GM12878 (cell line): ENCODE data around the gene CDR2. TPM values are rescaled to one million over a fixed set of nuclear protein-coding genes. Genes with fewer than 3 reads are reported as not detected.

Experiments
- BHLHE40 ChIP-seq, 2 experiments: fragments of 450-650 bp in 1 of 2; IDR thresholded peaks; 2 replicates each; pipeline ENCODE4 v1.6.1; 2011 to 2017; ENCODE audit warnings: low read depth in 2 of 2, borderline replicate concordance in 1 of 2, improper control_type of control experiment in 1 of 2, low read length in 1 of 2, mild to moderate bottlenecking in 1 of 2
- JUNB ChIP-seq: IDR thresholded peaks from 2 replicates; pipeline ENCODE4 v1.6.1; 2016; ENCODE audit warnings: antibody characterized with exemption, mild to moderate bottlenecking
- LARP7 ChIP-seq: fragments of 450-650 bp; IDR thresholded peaks from 2 replicates; pipeline ENCODE4 v1.6.1; 2017; ENCODE audit warnings: mild to moderate bottlenecking
- MTA3 ChIP-seq: IDR thresholded peaks from 2 replicates; pipeline ENCODE4 v1.6.1; 2012; ENCODE audit warnings: low read length, inconsistent platforms, borderline replicate concordance
- MYC ChIP-seq: IDR thresholded peaks from 2 replicates; pipeline ENCODE4 v1.6.1; 2011; ENCODE audit warnings: mild to moderate bottlenecking, low read length, moderate library complexity, inconsistent platforms; ENCODE audit not compliant: insufficient read depth, insufficient replicate concordance, insufficient read length, severe bottlenecking
- NR2C1 ChIP-seq: fragments of 450-650 bp; IDR thresholded peaks from 2 replicates; pipeline ENCODE4 v1.6.1; 2017; ENCODE audit warnings: antibody characterized with exemption, mild to moderate bottlenecking, moderate library complexity
- NR2F1 ChIP-seq: fragments of 450-650 bp; conservative IDR thresholded peaks from 2 replicates; pipeline ENCODE4 v1.6.1; 2017; ENCODE audit warnings: mild to moderate bottlenecking
- PAX8 ChIP-seq: fragments of 450-650 bp; IDR thresholded peaks from 2 replicates; pipeline ENCODE4 v1.6.1; 2017; ENCODE audit warnings: mild to moderate bottlenecking, moderate library complexity
- RAD51 ChIP-seq: fragments of 450-650 bp; IDR thresholded peaks from 2 replicates; pipeline ENCODE4 v1.6.1; 2016; ENCODE audit warnings: moderate library complexity, mild to moderate bottlenecking, inconsistent platforms
- RFX5 ChIP-seq: IDR thresholded peaks from 2 replicates; pipeline ENCODE4 v1.6.1; 2011; ENCODE audit warnings: low read depth, low read length, improper control_type of control experiment
- RUNX3 ChIP-seq: IDR thresholded peaks from 2 replicates; pipeline ENCODE4 v1.6.1; 2012; ENCODE audit warnings: low read length, inconsistent platforms
- SP1 ChIP-seq: IDR thresholded peaks from one replicate; pipeline ENCODE4 v1.6.1; 2011; ENCODE audit warnings: low read depth, low read length
- STAT1 ChIP-seq: fragments of 450-650 bp; conservative IDR thresholded peaks from 2 replicates; pipeline ENCODE4 v1.6.1; 2014; ENCODE audit warnings: antibody characterized with exemption, mild to moderate bottlenecking
- SUZ12 ChIP-seq: fragments of 200-600 bp; sonication (generic); IDR thresholded peaks from one replicate; pipeline ENCODE4 v1.6.1; 2018; ENCODE audit warnings: antibody characterized with exemption, mild to moderate bottlenecking; ENCODE audit not compliant: unreplicated experiment
- TBL1XR1 ChIP-seq: IDR thresholded peaks from 2 replicates; pipeline ENCODE4 v1.6.1; 2012; ENCODE audit warnings: low read depth, low read length, improper control_type of control experiment
- TCF12 ChIP-seq: IDR thresholded peaks from 2 replicates; pipeline ENCODE4 v1.6.1; 2011; ENCODE audit warnings: low read depth, mild to moderate bottlenecking, low read length
- TCF7 ChIP-seq: IDR thresholded peaks from 2 replicates; pipeline ENCODE4 v1.6.1; 2014; ENCODE audit warnings: antibody characterized with exemption, borderline replicate concordance
- YBX1 ChIP-seq: fragments of 450-650 bp; IDR thresholded peaks from 2 replicates; pipeline ENCODE4 v1.6.1; 2016; ENCODE audit warnings: antibody characterized with exemption
- YY1 ChIP-seq: IDR thresholded peaks from 2 replicates; pipeline ENCODE4 v1.6.1; 2011; ENCODE audit warnings: low read depth, mild to moderate bottlenecking, low read length
- ZBED1 ChIP-seq: IDR thresholded peaks from 2 replicates; pipeline ENCODE4 v1.6.1; 2016; ENCODE audit warnings: borderline replicate concordance
- ZBTB40 ChIP-seq: fragments of 450-650 bp; IDR thresholded peaks from 2 replicates; pipeline ENCODE4 v1.6.1; 2016; ENCODE audit warnings: mild to moderate bottlenecking, moderate library complexity, borderline replicate concordance
- ZNF24 ChIP-seq: fragments of 450-650 bp; IDR thresholded peaks from 2 replicates; pipeline ENCODE4 v1.6.1; 2017; ENCODE audit warnings: antibody characterized with exemption, mild to moderate bottlenecking
- polyA plus RNA-seq, 11 experiments: library from polyadenylated mRNA; depleted of rRNA in 4 of 11; unstranded in 6 of 11; stranded (reverse) in 5 of 11; fragments of >200 nt; fragmentation: Nextera tagmentation in 4 of 11; fragmentation: Illumina TruSeq in 1 of 11; extraction: Ambion mirVana in 4 of 11; extraction: Trizol in 1 of 11; gene quantifications; 1 replicate in 1 of 11; 2 replicates in 10 of 11; pipeline versions ENCODE4 v1.2.1 to v1.2.3, GENCODE V29; 2011 to 2016; ENCODE audit warnings: inconsistent platforms in 2 of 11, missing spikeins in 2 of 11, low read depth in 1 of 11
- total RNA-seq, 4 experiments: library from RNA; depleted of rRNA in 3 of 4; stranded (reverse); fragments of >200 nt in 3 of 4; fragmentation: Illumina TruSeq in 1 of 4; extraction: Trizol in 1 of 4; gene quantifications; 2 replicates each; pipeline versions ENCODE4 v1.2.1 to v1.2.3, GENCODE V29; 2013 to 2021
- TF ChIP-seq, protein P1 (sequence below): IDR thresholded peaks from 2 replicates; pipeline ENCODE4 v1.6.1; 2011; ENCODE audit warnings: low read depth, mild to moderate bottlenecking, low read length, moderate library complexity, borderline replicate concordance; ENCODE audit errors: extremely low read depth
- TF ChIP-seq, protein P2 (sequence below): IDR thresholded peaks from 2 replicates; pipeline ENCODE4 v1.6.1; 2012; ENCODE audit warnings: mild to moderate bottlenecking, low read depth, low read length

The CDR2 gene
- total and polyA plus RNA-seq, 10 of the 15 experiments (the other 5 are each of a cell fraction or from before 2014, with no cell fraction given): 4.8 to 24.3 (median 19.2) TPM

DNA sequence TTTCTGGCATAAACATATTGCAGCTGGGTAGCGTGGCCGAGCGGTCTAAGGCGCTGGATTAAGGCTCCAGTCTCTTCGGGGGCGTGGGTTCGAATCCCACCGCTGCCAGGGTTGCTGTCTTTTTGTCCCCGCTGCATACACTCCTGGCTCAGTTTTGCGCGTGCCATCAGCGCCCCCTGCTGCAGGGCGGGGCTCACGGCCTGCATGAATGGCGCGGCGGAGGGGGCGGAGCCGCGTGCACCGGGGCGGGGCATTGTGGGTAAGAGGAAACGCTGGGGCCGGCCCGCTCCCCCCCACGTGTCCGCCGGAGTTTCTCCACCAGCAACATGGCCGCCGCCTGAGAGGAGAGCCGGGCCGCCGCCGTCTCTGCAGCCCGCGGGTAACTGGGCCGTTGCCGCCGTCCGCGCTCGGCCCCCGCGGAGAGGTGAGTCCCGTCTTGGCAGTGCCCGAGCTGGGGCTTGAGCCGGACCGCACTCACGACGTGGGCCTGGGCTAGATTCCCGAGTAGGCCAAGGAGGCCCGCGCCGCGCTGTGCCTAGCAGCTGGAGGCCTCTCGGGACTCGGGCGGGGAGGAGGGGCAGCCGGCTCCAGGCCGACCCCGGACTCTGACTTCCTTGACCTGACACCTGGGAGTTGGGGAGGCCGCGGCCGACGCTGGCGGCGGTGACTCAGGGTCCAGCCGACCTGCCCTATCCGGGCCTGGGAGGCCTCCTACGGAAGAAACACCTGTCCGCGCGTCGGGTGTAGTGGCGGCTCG is 77.1 kb downstream of the CDR2 start, which contains the start of gene POLR3E (continued):
- peak; percentile 96 for TF ChIP-seq YY1
- TF ChIP-seq NR2F1: no peak; the same call in 1 of the 2 replicates
- TF ChIP-seq TCF12: peak; percentile 49; the same call in 1 of the 2 replicates
- TF ChIP-seq SP1: peak; percentile 21
- no peak; the same call in 1 of the 2 replicates for TF ChIP-seq ZBED1
- peak; percentile 62; the same call in 1 of the 2 replicates for TF ChIP-seq TCF7
- peak; percentile 74 for TF ChIP-seq RUNX3
- TF ChIP-seq RAD51: peak; percentile 70; the same call in 1 of the 2 replicates
- peak; percentile 100 for TF ChIP-seq ZNF24
- no peak for TF ChIP-seq JUNB
- TF ChIP-seq YBX1: no peak
- TF ChIP-seq RFX5: no peak
- TF ChIP-seq, protein P1, sequence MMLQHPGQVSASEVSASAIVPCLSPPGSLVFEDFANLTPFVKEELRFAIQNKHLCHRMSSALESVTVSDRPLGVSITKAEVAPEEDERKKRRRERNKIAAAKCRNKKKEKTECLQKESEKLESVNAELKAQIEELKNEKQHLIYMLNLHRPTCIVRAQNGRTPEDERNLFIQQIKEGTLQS: peak; percentile 38; the same call in 1 of the 2 replicates
- TF ChIP-seq MYC: peak; percentile 48
- no peak; the same call in 1 of the 2 replicates for TF ChIP-seq MTA3
- no peak for TF ChIP-seq SUZ12
- no peak for TF ChIP-seq PAX8
- TF ChIP-seq ZBTB40: peak; percentile 82
- TF ChIP-seq LARP7: peak; percentile 87
- peak; percentile 98 for TF ChIP-seq STAT1
- TF ChIP-seq BHLHE40 (IDR thresholded peaks at IDR 0.05; ENCODE audit: borderline replicate concordance in 1 of 2, low read depth in 2 of 2, low read length in 1 of 2): peak; percentile 68 to 92; a peak in 3 of 4 replicates
- TF ChIP-seq TBL1XR1: no peak; the same call in none of the 2 replicates
- 0 out of 2 replicates have a peak, but pooled peaks have one; percentile 22 for TF ChIP-seq NR2C1
- TF ChIP-seq, protein P2, sequence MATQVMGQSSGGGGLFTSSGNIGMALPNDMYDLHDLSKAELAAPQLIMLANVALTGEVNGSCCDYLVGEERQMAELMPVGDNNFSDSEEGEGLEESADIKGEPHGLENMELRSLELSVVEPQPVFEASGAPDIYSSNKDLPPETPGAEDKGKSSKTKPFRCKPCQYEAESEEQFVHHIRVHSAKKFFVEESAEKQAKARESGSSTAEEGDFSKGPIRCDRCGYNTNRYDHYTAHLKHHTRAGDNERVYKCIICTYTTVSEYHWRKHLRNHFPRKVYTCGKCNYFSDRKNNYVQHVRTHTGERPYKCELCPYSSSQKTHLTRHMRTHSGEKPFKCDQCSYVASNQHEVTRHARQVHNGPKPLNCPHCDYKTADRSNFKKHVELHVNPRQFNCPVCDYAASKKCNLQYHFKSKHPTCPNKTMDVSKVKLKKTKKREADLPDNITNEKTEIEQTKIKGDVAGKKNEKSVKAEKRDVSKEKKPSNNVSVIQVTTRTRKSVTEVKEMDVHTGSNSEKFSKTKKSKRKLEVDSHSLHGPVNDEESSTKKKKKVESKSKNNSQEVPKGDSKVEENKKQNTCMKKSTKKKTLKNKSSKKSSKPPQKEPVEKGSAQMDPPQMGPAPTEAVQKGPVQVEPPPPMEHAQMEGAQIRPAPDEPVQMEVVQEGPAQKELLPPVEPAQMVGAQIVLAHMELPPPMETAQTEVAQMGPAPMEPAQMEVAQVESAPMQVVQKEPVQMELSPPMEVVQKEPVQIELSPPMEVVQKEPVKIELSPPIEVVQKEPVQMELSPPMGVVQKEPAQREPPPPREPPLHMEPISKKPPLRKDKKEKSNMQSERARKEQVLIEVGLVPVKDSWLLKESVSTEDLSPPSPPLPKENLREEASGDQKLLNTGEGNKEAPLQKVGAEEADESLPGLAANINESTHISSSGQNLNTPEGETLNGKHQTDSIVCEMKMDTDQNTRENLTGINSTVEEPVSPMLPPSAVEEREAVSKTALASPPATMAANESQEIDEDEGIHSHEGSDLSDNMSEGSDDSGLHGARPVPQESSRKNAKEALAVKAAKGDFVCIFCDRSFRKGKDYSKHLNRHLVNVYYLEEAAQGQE: no peak
